Karpas-422 (cell line): Measurements from ENCODE around the gene ZFP36L1. TPM values are rescaled to one million over a fixed set of nuclear protein-coding genes. Genes with fewer than 3 reads are reported as not detected.

Experiments used
- DNase-seq: peaks from one replicate; pipeline ENCODE4 v3.0.0-alpha.2; 2015
- H2AFZ ChIP-seq: fragments of 200-600 bp; sonication (generic); 2 replicates; pipeline ENCODE4 v1.6.1; 2014; ENCODE audit warnings: antibody characterized with exemption, low read length, mixed read lengths
- H3K27ac ChIP-seq: fragments of 200-600 bp; sonication (generic); 2 replicates; pipeline ENCODE4 v1.5.1; 2014; ENCODE audit warnings: mild to moderate bottlenecking, low read length, moderate library complexity
- H3K27me3 ChIP-seq: fragments of 200-600 bp; sonication (generic); 2 replicates; pipeline ENCODE4 v1.6.1; 2014; ENCODE audit warnings: low read length, mixed read lengths
- H3K36me3 ChIP-seq: fragments of 200-600 bp; sonication (generic); 2 replicates; pipeline ENCODE4 v1.6.1; 2014; ENCODE audit warnings: low read length, mixed read lengths; ENCODE audit not compliant: insufficient read depth
- H3K4me1 ChIP-seq: fragments of 200-600 bp; sonication (generic); 2 replicates; pipeline ENCODE4 v1.6.1; 2014; ENCODE audit warnings: mild to moderate bottlenecking, low read length, mixed read lengths
- H3K4me2 ChIP-seq: fragments of 200-600 bp; sonication (generic); 2 replicates; pipeline ENCODE4 v1.6.1; 2014; ENCODE audit warnings: low read length, low read depth, mild to moderate bottlenecking; ENCODE audit not compliant: poor library complexity, severe bottlenecking
- H3K4me3 ChIP-seq: fragments of 200-600 bp; sonication (generic); 2 replicates; pipeline ENCODE4 v1.5.1; 2014; ENCODE audit warnings: mild to moderate bottlenecking, antibody characterized with exemption, low read length, mixed read lengths
- H3K79me2 ChIP-seq: fragments of 200-600 bp; sonication (generic); 2 replicates; pipeline ENCODE4 v1.6.1; 2014; ENCODE audit warnings: mild to moderate bottlenecking, low read length, mixed read lengths
- H3K9ac ChIP-seq: fragments of 200-600 bp; sonication (generic); 2 replicates; pipeline ENCODE4 v1.6.0; 2014; ENCODE audit warnings: low read length
- H3K9me2 ChIP-seq: fragments of 200-600 bp; sonication (generic), shearing (Covaris generic); replicated peaks from 2 replicates; pipeline ENCODE4 v1.6.0; 2014; ENCODE audit warnings: mild to moderate bottlenecking, low read length, moderate library complexity; ENCODE audit not compliant: insufficient read depth
- H3K9me3 ChIP-seq: fragments of 300-700, 200-600 bp; sonication (generic); 2 replicates; pipeline ENCODE4 v1.6.1; 2014; ENCODE audit warnings: low read length, mixed read lengths
- H4K20me1 ChIP-seq: fragments of 200-600 bp; sonication (generic); 2 replicates; pipeline ENCODE4 v1.6.1; 2014; ENCODE audit warnings: mild to moderate bottlenecking, antibody characterized with exemption, low read length, low read depth; ENCODE audit not compliant: insufficient read depth
- total RNA-seq: library from RNA; depleted of rRNA; stranded (reverse); fragments of >200 nt; shearing (Covaris generic); gene quantifications from 2 replicates; pipeline ENCODE4 v1.2.3, GENCODE V29; 2014; ENCODE audit warnings: low replicate concordance

The ZFP36L1 gene
- total RNA-seq, 1 experiment from 2014 or later, result 76.8 TPM

GRCh38 chr14:68824517-68825347 lies 31.9 kb upstream of the ZFP36L1 start:
- no peak overlapping the region for H3K27ac ChIP-seq
- no peaks in the 10 kb centered on the region for H3K36me3 ChIP-seq
- H3K4me1 ChIP-seq, result peaks cover 31% of the 10 kb centered on the region
- no peaks in the 10 kb centered on the region for H3K9me2 ChIP-seq
- peak overlapping the region; percentile 9 for H3K4me2 ChIP-seq
- H3K4me3 ChIP-seq, result no peak overlapping the region
- H3K79me2 ChIP-seq, result no peaks in the 10 kb centered on the region
- no peaks in the 10 kb centered on the region for H3K27me3 ChIP-seq
- H3K9me3 ChIP-seq, result no peaks in the 10 kb centered on the region
- DNase-seq, result peak; percentile 84
- H3K9ac ChIP-seq, result no peak overlapping the region; the same call in 1 of the 2 replicates
- peak overlapping the region; percentile 68 for H2AFZ ChIP-seq
- H4K20me1 ChIP-seq, result no peaks in the 10 kb centered on the region

GRCh38 chr14:68824207-68824516 lies 31.3 kb upstream of the ZFP36L1 start:
- H3K27ac ChIP-seq, result no peak overlapping the region
- no peaks in the 10 kb centered on the region for H3K9me2 ChIP-seq
- no peaks in the 10 kb centered on the region for H4K20me1 ChIP-seq
- no peaks in the 10 kb centered on the region for H3K36me3 ChIP-seq
- no peaks in the 10 kb centered on the region for H3K79me2 ChIP-seq
- no peak overlapping the region; the same call in 1 of the 2 replicates for H3K9ac ChIP-seq
- no peak overlapping the region for H3K4me2 ChIP-seq
- H2AFZ ChIP-seq, result peak overlapping the region; percentile 68
- H3K27me3 ChIP-seq, result no peaks in the 10 kb centered on the region
- no peak overlapping the region for H3K4me3 ChIP-seq
- no peaks in the 10 kb centered on the region for H3K9me3 ChIP-seq
- peaks cover 31% of the 10 kb centered on the region for H3K4me1 ChIP-seq
- no peak for DNase-seq

GRCh38 chr14:68823434-68824206 lies 30.8 kb upstream of the ZFP36L1 start:
- H3K27me3 ChIP-seq, result no peaks in the 10 kb centered on the region
- H3K9me2 ChIP-seq, result no peaks in the 10 kb centered on the region
- H3K36me3 ChIP-seq, result no peaks in the 10 kb centered on the region
- peak overlapping the region; percentile 63; the same call in 1 of the 2 replicates for H3K4me3 ChIP-seq
- no peak for DNase-seq
- peak overlapping the region; percentile 68 for H3K9ac ChIP-seq
- no peaks in the 10 kb centered on the region for H3K79me2 ChIP-seq
- H4K20me1 ChIP-seq, result no peaks in the 10 kb centered on the region
- peaks cover 31% of the 10 kb centered on the region for H3K4me1 ChIP-seq
- peak overlapping the region; percentile 22 for H2AFZ ChIP-seq
- H3K9me3 ChIP-seq, result no peaks in the 10 kb centered on the region
- H3K4me2 ChIP-seq, result peak overlapping the region; percentile 65
- peak overlapping the region; percentile 57; the same call in 1 of the 2 replicates for H3K27ac ChIP-seq

GRCh38 chr14:68822926-68823325 lies 30.1 kb upstream of the ZFP36L1 start:
- peak overlapping the region; percentile 68 for H3K9ac ChIP-seq
- H3K9me3 ChIP-seq, result no peaks in the 10 kb centered on the region
- no peaks in the 10 kb centered on the region for H3K9me2 ChIP-seq
- peak overlapping the region; percentile 22 for H2AFZ ChIP-seq
- H3K4me1 ChIP-seq, result peaks cover 31% of the 10 kb centered on the region
- peak overlapping the region; percentile 65 for H3K4me2 ChIP-seq
- H3K27ac ChIP-seq, result peak overlapping the region; percentile 57
- no peaks in the 10 kb centered on the region for H4K20me1 ChIP-seq
- no peaks in the 10 kb centered on the region for H3K27me3 ChIP-seq
- H3K79me2 ChIP-seq, result no peaks in the 10 kb centered on the region
- H3K36me3 ChIP-seq, result no peaks in the 10 kb centered on the region
- DNase-seq, result no peak
- peak overlapping the region; percentile 63; the same call in 1 of the 2 replicates for H3K4me3 ChIP-seq

- no peaks in the 10 kb centered on the region for H3K9me3 ChIP-seq
- H3K9ac ChIP-seq, result peak overlapping the region; percentile 68
- H3K9me2 ChIP-seq, result no peaks in the 10 kb centered on the region
- peak overlapping the region; percentile 63 for H3K4me3 ChIP-seq
- no peaks in the 10 kb centered on the region for H4K20me1 ChIP-seq
- H3K27me3 ChIP-seq, result no peaks in the 10 kb centered on the region
- peaks cover 34% of the 10 kb centered on the region for H3K4me1 ChIP-seq
- peak overlapping the region; percentile 32; the same call in 1 of the 2 replicates for H2AFZ ChIP-seq
- H3K4me2 ChIP-seq, result peak overlapping the region; percentile 65
- DNase-seq, result peak; percentile 92
- H3K36me3 ChIP-seq, result no peaks in the 10 kb centered on the region
- peak overlapping the region; percentile 57 for H3K27ac ChIP-seq
- H3K79me2 ChIP-seq, result no peaks in the 10 kb centered on the region
These were observed 29.3 kb upstream of the ZFP36L1 start for GRCh38 chr14:68822132-68822651.

GRCh38 chr14:68820999-68821683 lies 28.3 kb upstream of the ZFP36L1 start:
- Histone ChIP-seq H4K20me1 (no peaks in the 10 kb centered on the region), H3K79me2 (no peaks in the 10 kb centered on the region), H3K27ac (no peak overlapping the region), H3K9me3 (no peaks in the 10 kb centered on the region), H3K4me3 (peak overlapping the region; percentile 63; the same call in 1 of the 2 replicates), H3K36me3 (no peaks in the 10 kb centered on the region), H2AFZ (no peak overlapping the region), H3K4me2 (peak overlapping the region; percentile 65), H3K4me1 (peaks cover 45% of the 10 kb centered on the region), H3K9ac (peak overlapping the region; percentile 68), H3K9me2 (no peaks in the 10 kb centered on the region), H3K27me3 (no peaks in the 10 kb centered on the region)
- no peak for DNase-seq

- H3K9me3 ChIP-seq, result no peaks in the 10 kb centered on the region
- no peak overlapping the region for H3K9ac ChIP-seq
- H3K79me2 ChIP-seq, result 0 out of 2 replicates have a peak, but pooled peaks cover 2% of the 10 kb centered on the region
- no peaks in the 10 kb centered on the region for H3K9me2 ChIP-seq
- H3K4me2 ChIP-seq, result no peak overlapping the region
- H3K27ac ChIP-seq, result no peak overlapping the region
- H4K20me1 ChIP-seq, result no peaks in the 10 kb centered on the region
- H3K27me3 ChIP-seq, result no peaks in the 10 kb centered on the region
- H2AFZ ChIP-seq, result no peak overlapping the region
- H3K36me3 ChIP-seq, result no peaks in the 10 kb centered on the region
- peaks cover 51% of the 10 kb centered on the region for H3K4me1 ChIP-seq
- DNase-seq, result no peak
- H3K4me3 ChIP-seq, result no peak overlapping the region
These were observed 27.7 kb upstream of the ZFP36L1 start for GRCh38 chr14:68820536-68820935.
